HK-2 (cell line): ENCODE data around the gene COX6A2.
A peak's percentile ranks its signal among the peaks of the same experiment; 100 is the strongest.
"Not testable (repeated sequence)": the region's sequence is repeated elsewhere in the genome, so short reads cannot be mapped to it uniquely, and the experiment has no call there.

Source experiments
- DNase-seq: peaks from one replicate; pipeline ENCODE4 v3.0.0-alpha.2; 2018; ENCODE audit not compliant: unreplicated experiment

The COX6A2 gene

GRCh38 chr16:31461921-31462804, 34.0 kb upstream of the COX6A2 start:
- DNase-seq, result no peak

- no peak for DNase-seq
Observed at GRCh38 chr16:31461201-31461920, 33.2 kb upstream of the COX6A2 start.

- DNase-seq, result no peak
Observed at GRCh38 chr16:31460582-31461002, 32.4 kb upstream of the COX6A2 start.

GRCh38 chr16:31459687-31460581, 31.8 kb upstream of the COX6A2 start:
- peak; percentile 100 for DNase-seq

GRCh38 chr16:31458844-31459686, 30.9 kb upstream of the COX6A2 start, which contains the start of gene ARMC5:
TSS of gene ARMC5 (plus strand) at chr16:31459501. CDS start at chr16:31459525, 24 bp downstream.
- DNase-seq, result peak; percentile 99

- peak; percentile 75 for DNase-seq
Observed at GRCh38 chr16:31458073-31458843, 30.1 kb upstream of the COX6A2 start.

- DNase-seq, result no peak
Observed at GRCh38 chr16:31456988-31457360, 28.8 kb upstream of the COX6A2 start.

GRCh38 chr16:31455601-31456314, 27.6 kb upstream of the COX6A2 start:
- no peak for DNase-seq

- DNase-seq, result no peak
Observed at GRCh38 chr16:31453255-31454204, 25.4 kb upstream of the COX6A2 start.

- peak; percentile 37 for DNase-seq
Observed at GRCh38 chr16:31452631-31453106, 24.5 kb upstream of the COX6A2 start.

GRCh38 chr16:31451681-31452351, 23.7 kb upstream of the COX6A2 start:
- peak; percentile 54 for DNase-seq

GRCh38 chr16:31451201-31451600, 23.0 kb upstream of the COX6A2 start:
- DNase-seq, result no peak

- DNase-seq, result not testable (repeated sequence)
Observed at GRCh38 chr16:31445931-31446330, 17.8 kb upstream of the COX6A2 start.

- DNase-seq, result no peak
Observed at GRCh38 chr16:31441956-31442355, 13.8 kb upstream of the COX6A2 start.

- no peak for DNase-seq
Observed at GRCh38 chr16:31440516-31441184, 12.5 kb upstream of the COX6A2 start.

GRCh38 chr16:31439519-31439918, 11.4 kb upstream of the COX6A2 start:
- DNase-seq, result no peak

- not testable (repeated sequence) for DNase-seq
Observed at GRCh38 chr16:31439023-31439422, 10.9 kb upstream of the COX6A2 start.
